RWPE2 (cell line): ENCODE measurements around the gene PER1.
"Not testable (repeated sequence)": the region's sequence is repeated elsewhere in the genome, so short reads cannot be mapped to it uniquely, and the experiment has no call there.

Experiments used
- ATAC-seq: fragments of 200-7000 bp; cut with Tn5 transposase; 3 replicates; pipeline ENCODE4 v1.9.1; 2021; ENCODE audit warnings: low read depth
- DNase-seq: peaks from one replicate; pipeline ENCODE4 v3.0.0-alpha.2; 2020; ENCODE audit warnings: low spot score
- H3K27ac ChIP-seq: fragments of 450-650 bp; 2 replicates; pipeline ENCODE4 v1.5.1; 2017; ENCODE audit warnings: mild to moderate bottlenecking; ENCODE audit not compliant: poor library complexity, severe bottlenecking
- H3K27me3 ChIP-seq: fragments of 250-450 bp; sonication (Bioruptor Pico); 2 replicates; pipeline ENCODE4 v1.5.1; 2021; ENCODE audit warnings: mild to moderate bottlenecking, moderate library complexity; ENCODE audit not compliant: insufficient read depth, poor library complexity, severe bottlenecking
- H3K36me3 ChIP-seq: fragments of 250-450 bp; sonication (Bioruptor Pico); 2 replicates; pipeline ENCODE4 v1.5.1; 2020; ENCODE audit warnings: low read depth, mild to moderate bottlenecking, moderate library complexity
- H3K4me1 ChIP-seq: fragments of 250-450 bp; sonication (Bioruptor Pico); 2 replicates; pipeline ENCODE4 v1.5.1; 2021; ENCODE audit warnings: mild to moderate bottlenecking, moderate library complexity; ENCODE audit not compliant: insufficient read depth, poor library complexity, severe bottlenecking
- H3K4me3 ChIP-seq: fragments of 250-450 bp; sonication (Bioruptor Pico); 2 replicates; pipeline ENCODE4 v1.5.1; 2021; ENCODE audit warnings: mild to moderate bottlenecking, moderate library complexity; ENCODE audit not compliant: severe bottlenecking
- H3K9me3 ChIP-seq: fragments of 250-450 bp; sonication (Bioruptor Pico); 2 replicates; pipeline ENCODE4 v1.5.1; 2021; ENCODE audit warnings: mild to moderate bottlenecking, moderate library complexity; ENCODE audit not compliant: severe bottlenecking
- TF ChIP-seq, protein P1 (sequence below): fragments of 450-650 bp; IDR thresholded peaks from one replicate; pipeline ENCODE4 v1.5.1; 2017; ENCODE audit warnings: mild to moderate bottlenecking, moderate library complexity; ENCODE audit not compliant: poor library complexity, severe bottlenecking

PER1 gene

DNA sequence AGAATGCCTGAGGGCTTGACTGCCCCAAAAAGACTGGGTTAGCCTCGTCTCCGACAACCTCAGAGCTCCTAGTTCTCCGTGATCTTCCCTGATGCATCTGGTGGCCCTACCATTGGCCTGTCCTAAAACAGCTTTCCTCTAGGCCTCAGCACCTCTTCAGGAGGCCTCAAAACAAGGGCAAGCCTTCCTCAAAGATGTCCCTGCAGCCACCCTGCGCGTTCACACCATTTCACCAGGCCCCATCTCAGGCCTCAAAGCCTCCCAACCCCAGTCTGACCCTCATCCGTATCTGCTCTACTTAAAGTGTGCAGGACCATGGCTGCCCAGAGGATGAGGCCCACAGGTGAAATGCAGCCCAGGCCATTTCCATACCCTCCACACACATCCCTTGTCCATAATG is 41.3 kb downstream of the PER1 start:
- Histone ChIP-seq H3K27me3 (no peaks in the 10 kb centered on the region), H3K27ac (no peak overlapping the region), H3K9me3 (no peaks in the 10 kb centered on the region), H3K4me1 (peaks cover 11% of the 10 kb centered on the region), H3K36me3 (no peaks in the 10 kb centered on the region), H3K4me3 (no peak overlapping the region)
- TF ChIP-seq, protein P1, sequence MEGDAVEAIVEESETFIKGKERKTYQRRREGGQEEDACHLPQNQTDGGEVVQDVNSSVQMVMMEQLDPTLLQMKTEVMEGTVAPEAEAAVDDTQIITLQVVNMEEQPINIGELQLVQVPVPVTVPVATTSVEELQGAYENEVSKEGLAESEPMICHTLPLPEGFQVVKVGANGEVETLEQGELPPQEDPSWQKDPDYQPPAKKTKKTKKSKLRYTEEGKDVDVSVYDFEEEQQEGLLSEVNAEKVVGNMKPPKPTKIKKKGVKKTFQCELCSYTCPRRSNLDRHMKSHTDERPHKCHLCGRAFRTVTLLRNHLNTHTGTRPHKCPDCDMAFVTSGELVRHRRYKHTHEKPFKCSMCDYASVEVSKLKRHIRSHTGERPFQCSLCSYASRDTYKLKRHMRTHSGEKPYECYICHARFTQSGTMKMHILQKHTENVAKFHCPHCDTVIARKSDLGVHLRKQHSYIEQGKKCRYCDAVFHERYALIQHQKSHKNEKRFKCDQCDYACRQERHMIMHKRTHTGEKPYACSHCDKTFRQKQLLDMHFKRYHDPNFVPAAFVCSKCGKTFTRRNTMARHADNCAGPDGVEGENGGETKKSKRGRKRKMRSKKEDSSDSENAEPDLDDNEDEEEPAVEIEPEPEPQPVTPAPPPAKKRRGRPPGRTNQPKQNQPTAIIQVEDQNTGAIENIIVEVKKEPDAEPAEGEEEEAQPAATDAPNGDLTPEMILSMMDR, result no peak
- DNase-seq, result no peak
- ATAC-seq, result no peak

DNA sequence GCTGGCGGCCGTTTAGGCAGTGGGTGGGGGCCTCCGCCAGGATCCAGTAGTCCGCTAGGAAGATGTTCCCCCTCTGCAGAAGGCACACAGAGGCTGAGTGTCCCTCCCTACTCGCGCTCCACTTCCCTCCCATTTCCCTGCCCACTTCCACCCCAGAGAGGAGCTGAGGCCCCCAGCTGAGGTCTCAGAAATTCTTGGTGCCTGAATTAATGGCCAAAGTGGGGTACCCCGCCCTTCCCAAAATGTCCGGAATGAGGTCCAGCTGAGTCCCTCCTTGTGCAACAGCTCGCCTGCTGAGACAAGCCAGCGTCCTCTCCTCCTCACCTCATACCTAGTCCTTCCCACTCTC is 41.8 kb downstream of the PER1 start:
- no peaks in the 10 kb centered on the region for H3K36me3 ChIP-seq
- no peak overlapping the region for H3K27ac ChIP-seq
- H3K4me3 ChIP-seq, result no peak overlapping the region
- no peak for ATAC-seq
- H3K9me3 ChIP-seq, result no peaks in the 10 kb centered on the region
- DNase-seq, result no peak
- TF ChIP-seq, protein P1, result peak; percentile 50
- peaks cover 11% of the 10 kb centered on the region for H3K4me1 ChIP-seq
- no peaks in the 10 kb centered on the region for H3K27me3 ChIP-seq

DNA sequence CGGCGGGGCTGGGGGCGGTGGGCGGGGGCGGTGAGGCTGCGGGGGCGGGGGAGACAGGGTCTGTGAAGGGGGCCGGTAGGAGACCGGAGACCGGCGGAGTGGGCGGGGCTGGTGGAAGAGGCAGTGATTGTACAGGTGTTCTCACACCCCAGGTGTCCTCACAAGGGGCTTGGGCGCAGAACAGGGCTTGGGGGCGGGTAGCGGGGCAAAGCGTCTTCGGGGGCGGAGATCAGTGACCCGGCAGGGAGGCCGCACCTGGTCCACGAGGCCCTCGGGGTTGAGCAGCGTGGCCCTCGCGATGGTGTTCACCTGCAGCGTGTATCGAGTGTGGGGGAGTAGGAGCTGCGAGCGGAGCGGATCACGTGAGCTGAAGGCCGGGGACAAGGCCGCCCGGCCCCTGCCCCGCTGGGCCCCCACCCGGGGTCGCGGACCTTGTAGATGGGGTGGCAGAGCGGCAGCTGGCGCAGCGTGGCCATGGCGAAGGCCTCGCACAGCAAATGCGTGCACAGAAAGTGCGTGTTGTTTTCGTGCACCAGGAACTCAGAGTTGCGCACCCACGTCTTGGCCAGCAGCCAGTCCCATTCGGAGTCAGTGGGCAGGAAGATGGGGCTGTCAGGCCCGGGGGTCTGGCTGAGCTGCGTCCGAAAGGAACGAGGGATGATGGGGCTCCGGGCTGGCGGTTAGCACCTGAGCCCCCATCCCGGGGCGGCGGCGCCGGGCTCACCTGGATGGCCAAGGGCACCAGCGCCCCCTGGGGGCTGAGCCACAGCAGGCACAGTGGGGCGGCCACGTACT is 42.3 kb downstream of the PER1 start:
- no peak overlapping the region for H3K27ac ChIP-seq
- H3K4me3 ChIP-seq, result no peak overlapping the region
- peaks cover 11% of the 10 kb centered on the region for H3K4me1 ChIP-seq
- H3K36me3 ChIP-seq, result no peaks in the 10 kb centered on the region
- TF ChIP-seq, protein P1, result peak; percentile 77
- ATAC-seq (peak; percentile 73), DNase-seq (no peak)
- no peaks in the 10 kb centered on the region for H3K9me3 ChIP-seq
- no peaks in the 10 kb centered on the region for H3K27me3 ChIP-seq

DNA sequence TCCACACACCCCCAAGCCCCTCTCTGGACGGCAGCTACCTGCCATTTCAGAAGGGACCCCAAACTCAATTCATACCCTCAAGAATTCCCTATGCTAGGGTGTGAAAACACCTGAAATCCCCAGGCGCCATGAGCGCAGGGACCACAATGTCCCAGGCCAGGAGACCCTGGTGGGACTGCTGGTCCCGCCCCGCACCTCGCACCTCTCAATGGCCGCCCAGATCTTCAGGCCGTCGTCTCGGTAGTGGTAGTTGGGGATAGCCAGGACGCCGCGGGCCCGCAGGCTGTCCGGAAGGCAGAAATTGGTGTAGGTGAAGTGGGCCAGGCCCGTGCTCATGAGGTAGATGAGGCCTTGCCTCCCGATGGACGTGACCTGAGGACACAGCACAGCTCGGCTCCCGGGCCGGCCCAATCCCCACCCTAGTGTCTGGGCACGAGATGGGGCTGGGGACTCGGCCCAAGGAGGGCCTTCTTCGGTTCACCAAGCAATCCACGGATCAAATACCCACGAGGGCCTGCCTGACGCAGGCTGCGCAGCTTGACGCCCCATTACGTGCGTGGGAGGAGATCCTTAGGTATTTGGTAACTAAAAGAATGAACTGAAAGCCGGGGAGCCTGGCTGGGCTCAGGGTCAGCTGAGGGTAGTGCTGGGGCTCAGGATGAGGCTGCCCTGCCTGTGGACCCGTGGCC is 43.1 kb downstream of the PER1 start:
- DNase-seq, result no peak
- TF ChIP-seq, protein P1, result no peak
- Histone ChIP-seq H3K4me1 (peaks cover 11% of the 10 kb centered on the region), H3K27me3 (no peaks in the 10 kb centered on the region), H3K27ac (no peak overlapping the region), H3K9me3 (no peaks in the 10 kb centered on the region), H3K4me3 (no peak overlapping the region), H3K36me3 (no peaks in the 10 kb centered on the region)
- no peak for ATAC-seq

DNA sequence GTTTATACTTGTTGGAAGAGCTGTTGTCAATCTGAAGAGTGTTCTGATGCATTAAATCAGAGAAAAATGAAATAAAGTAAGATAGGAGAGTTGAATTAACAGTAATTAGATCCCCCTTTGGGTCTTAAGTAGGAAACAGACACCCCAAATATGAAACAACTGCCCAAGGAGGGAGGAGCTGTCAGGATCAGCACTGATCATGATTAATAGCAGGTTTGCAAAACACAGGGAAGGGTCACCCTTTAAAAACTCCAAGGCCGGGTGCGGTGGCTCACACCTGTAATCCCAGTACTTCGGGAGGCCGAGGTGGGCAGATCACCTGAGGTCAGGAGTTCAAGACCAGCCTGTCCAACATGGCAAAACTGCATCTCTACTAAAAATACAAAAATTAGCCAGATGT is 45.2 kb downstream of the PER1 start:
- not testable (repeated sequence) for H3K27me3 ChIP-seq, H3K27ac ChIP-seq, H3K36me3 ChIP-seq, H3K9me3 ChIP-seq, ATAC-seq, H3K4me3 ChIP-seq, DNase-seq
- H3K4me1 ChIP-seq, result peaks cover 19% of the 10 kb centered on the region
